Neuronal stem cell (in vitro differentiated cells): ENCODE measurements around the gene CASK.

Experiments
- DNase-seq: peaks from one replicate; pipeline ENCODE4 v3.0.0-alpha.2; 2013; ENCODE audit warnings: low spot score
- H2AFZ ChIP-seq: one replicate; pipeline ENCODE4 v1.6.1; 2013; ENCODE audit warnings: mild to moderate bottlenecking, low read length, inconsistent platforms
- H2AK5ac ChIP-seq: 2 replicates; pipeline ENCODE4 v1.6.1; 2013; ENCODE audit warnings: low read depth, mild to moderate bottlenecking, inconsistent platforms, low read length, moderate library complexity, mixed read lengths
- H2BK120ac ChIP-seq: 2 replicates; pipeline ENCODE4 v1.6.1; 2013; ENCODE audit warnings: low read depth, mild to moderate bottlenecking, inconsistent platforms, low read length, moderate library complexity, mixed read lengths
- H2BK12ac ChIP-seq: one replicate; pipeline ENCODE4 v1.6.1; 2013; ENCODE audit warnings: low read length, inconsistent platforms
- H2BK15ac ChIP-seq: 2 replicates; pipeline ENCODE4 v1.6.1; 2013; ENCODE audit warnings: mild to moderate bottlenecking, low read length, inconsistent platforms, mixed read lengths
- H2BK5ac ChIP-seq: one replicate; pipeline ENCODE4 v1.6.1; 2013; ENCODE audit warnings: inconsistent platforms, mild to moderate bottlenecking, low read length, moderate library complexity
- H3K14ac ChIP-seq: one replicate; pipeline ENCODE4 v1.6.1; 2013; ENCODE audit warnings: low read length, inconsistent platforms
- H3K18ac ChIP-seq: 2 replicates; pipeline ENCODE4 v1.6.1; 2013; ENCODE audit warnings: low read length, inconsistent platforms
- H3K23ac ChIP-seq: 2 replicates; pipeline ENCODE4 v1.6.1; 2013; ENCODE audit warnings: low read depth, mild to moderate bottlenecking, mixed read lengths, low read length, inconsistent platforms; ENCODE audit not compliant: poor library complexity
- H3K27ac ChIP-seq: replicated peaks from 3 replicates; pipeline ENCODE4 v1.5.1; 2013; ENCODE audit warnings: low read length, inconsistent platforms
- H3K27me3 ChIP-seq, 3 experiments: 2 replicates each; pipeline ENCODE4 v1.6.1; 2013; ENCODE audit warnings: low read length in 3 of 3, mild to moderate bottlenecking in 2 of 3, inconsistent platforms in 1 of 3, low read depth in 1 of 3, mixed read lengths in 1 of 3, moderate library complexity in 1 of 3; ENCODE audit not compliant: control insufficient read depth in 3 of 3, insufficient read depth in 3 of 3
- H3K36me3 ChIP-seq, 2 donors: replicated peaks in 1 of 2; 2 replicates each; pipeline ENCODE4 v1.6.1; 2013; ENCODE audit warnings: low read length in 2 of 2; ENCODE audit not compliant: control insufficient read depth in 2 of 2, insufficient read depth in 2 of 2
- H3K4ac ChIP-seq: 2 replicates; pipeline ENCODE4 v1.6.1; 2013; ENCODE audit warnings: inconsistent platforms, mild to moderate bottlenecking, low read length, moderate library complexity
- H3K4me1 ChIP-seq, 2 donors: 1 replicate in 1 of 2; 2 replicates in 1 of 2; pipeline ENCODE4 v1.6.1; 2013; ENCODE audit warnings: low read length in 2 of 2, low read depth in 1 of 2; ENCODE audit not compliant: control insufficient read depth in 2 of 2, insufficient read depth in 1 of 2
- H3K4me2 ChIP-seq: one replicate; pipeline ENCODE4 v1.6.1; 2013; ENCODE audit warnings: mild to moderate bottlenecking, low read length, inconsistent platforms; ENCODE audit not compliant: insufficient read depth, poor library complexity, severe bottlenecking
- H3K4me3 ChIP-seq, 2 donors: 2 replicates each; pipeline ENCODE4 v1.5.1; 2013; ENCODE audit warnings: low read length in 2 of 2, mild to moderate bottlenecking in 2 of 2, inconsistent platforms in 1 of 2, moderate library complexity in 1 of 2
- H3K79me1 ChIP-seq: one replicate; pipeline ENCODE4 v1.6.1; 2013; ENCODE audit warnings: low read depth, mild to moderate bottlenecking, inconsistent platforms, low read length, moderate library complexity
- H3K9ac ChIP-seq: one replicate; pipeline ENCODE4 v1.6.1; 2013; ENCODE audit warnings: mild to moderate bottlenecking, low read depth, low read length, inconsistent platforms; ENCODE audit not compliant: poor library complexity
- H3K9me3 ChIP-seq, 2 donors: replicated peaks in 1 of 2; 2 replicates each; pipeline versions ENCODE3 to v1.6.1; 2013; ENCODE audit warnings: low read length in 2 of 2, mild to moderate bottlenecking in 2 of 2, inconsistent platforms in 1 of 2, low read depth in 1 of 2, mixed read lengths in 1 of 2, moderate library complexity in 1 of 2; ENCODE audit not compliant: control insufficient read depth in 2 of 2, insufficient read depth in 1 of 2
- H4K8ac ChIP-seq: one replicate; pipeline ENCODE4 v1.6.1; 2013; ENCODE audit warnings: low read depth, mild to moderate bottlenecking, inconsistent platforms, low read length, moderate library complexity
- H4K91ac ChIP-seq: one replicate; pipeline ENCODE4 v1.6.1; 2013; ENCODE audit warnings: low read length, low read depth, mild to moderate bottlenecking, inconsistent platforms; ENCODE audit not compliant: poor library complexity
- WGBS, 2 donors: extraction: QIAGEN DNeasy Blood & Tissue Kit; methylation state at CpG; one replicate each; pipeline ENCODE4 v1.1.7; 2013; ENCODE audit warnings: missing lambda C conversion rate in 2 of 2, mixed read lengths in 1 of 2; ENCODE audit not compliant: insufficient read length in 2 of 2, insufficient replicate concordance in 1 of 2; ENCODE audit errors: extremely low coverage in 2 of 2; 5-methylcytosine and 5-hydroxymethylcytosine counted together

Gene CASK

DNA sequence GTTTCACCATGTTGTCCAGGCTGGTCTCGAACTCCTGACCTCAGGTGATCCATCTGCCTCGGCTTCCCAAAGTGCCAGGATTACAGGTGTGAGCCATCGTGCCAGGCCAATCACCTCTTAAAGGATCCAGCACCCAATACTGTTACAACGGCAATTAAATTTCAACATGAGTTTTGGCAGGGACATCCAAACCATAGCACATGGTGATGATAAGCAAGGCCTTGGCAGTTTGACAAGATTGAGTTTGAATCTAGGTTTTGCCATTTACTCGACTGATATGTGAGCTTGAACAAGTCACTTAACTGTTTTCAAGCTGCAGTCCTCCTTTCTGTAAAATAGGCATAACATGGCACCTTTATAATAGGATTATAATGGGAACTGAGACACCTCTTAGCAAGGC, 115.3 kb downstream of the CASK start:
- DNase-seq: no peak
- Histone ChIP-seq H3K79me1 (no peaks in the 10 kb centered on the region), H2BK15ac (no peak overlapping the region), H2BK120ac (no peak overlapping the region), H3K9me3 (peaks cover 0 to 5% of the 10 kb centered on the region in 2 donors), H2AFZ (no peak overlapping the region), H3K36me3 (no peaks in the 10 kb centered on the region), H3K4me1 (no peaks in the 10 kb centered on the region), H2BK12ac (no peak overlapping the region), H4K91ac (no peak overlapping the region), H3K27me3 (no peaks in the 10 kb centered on the region), H3K23ac (no peak overlapping the region), H4K8ac (no peak overlapping the region), H2AK5ac (no peak overlapping the region), H3K9ac (no peak overlapping the region), H3K4me2 (no peak overlapping the region), H2BK5ac (no peak overlapping the region), H3K4ac (no peak overlapping the region), H3K18ac (no peak overlapping the region), H3K27ac (no peak overlapping the region), H3K14ac (no peak overlapping the region), H3K4me3 (no peak overlapping the region)
- WGBS, 2 donors: no CpG with 5 or more reads among the region's 5 CpGs

DNA sequence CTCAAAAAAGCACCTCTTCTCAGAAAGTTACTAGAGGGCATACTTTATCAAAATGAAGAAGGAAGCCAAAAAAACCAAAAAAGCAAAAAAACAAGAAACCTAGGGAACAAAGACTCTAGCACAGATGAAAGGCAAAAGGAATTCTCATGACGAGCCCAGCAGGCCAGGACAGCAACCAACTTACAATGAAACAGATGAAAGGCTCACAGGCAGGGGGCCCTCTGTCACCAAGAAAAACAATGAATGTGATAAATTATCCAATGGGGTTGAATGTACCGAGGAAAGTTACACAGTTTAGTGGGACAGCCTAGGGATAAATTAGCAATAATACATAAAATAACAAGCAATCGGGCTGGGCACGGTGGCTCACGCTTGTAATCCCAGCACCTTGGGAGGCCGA, 120.4 kb downstream of the CASK start:
- Histone ChIP-seq H4K91ac (no peak overlapping the region), H3K9me3 (peaks cover 0 to under 1% of the 10 kb centered on the region in 2 donors), H3K27ac (no peak overlapping the region), H3K4me2 (no peak overlapping the region), H3K4me1 (peaks cover 0 to 2% of the 10 kb centered on the region in 2 donors), H2BK5ac (no peak overlapping the region), H2AFZ (no peak overlapping the region), H2AK5ac (no peak overlapping the region), H3K79me1 (no peaks in the 10 kb centered on the region), H3K4ac (no peak overlapping the region), H3K9ac (no peak overlapping the region), H3K36me3 (no peaks in the 10 kb centered on the region), H3K14ac (no peak overlapping the region), H2BK12ac (no peak overlapping the region), H2BK120ac (no peak overlapping the region), H3K18ac (no peak overlapping the region), H3K23ac (no peak overlapping the region), H3K27me3 (no peaks in the 10 kb centered on the region), H4K8ac (no peak overlapping the region), H2BK15ac (no peak overlapping the region), H3K4me3 (no peak overlapping the region)
- no CpG with 5 or more reads among the region's 6 CpGs for WGBS, 2 donors
- DNase-seq: no peak

DNA sequence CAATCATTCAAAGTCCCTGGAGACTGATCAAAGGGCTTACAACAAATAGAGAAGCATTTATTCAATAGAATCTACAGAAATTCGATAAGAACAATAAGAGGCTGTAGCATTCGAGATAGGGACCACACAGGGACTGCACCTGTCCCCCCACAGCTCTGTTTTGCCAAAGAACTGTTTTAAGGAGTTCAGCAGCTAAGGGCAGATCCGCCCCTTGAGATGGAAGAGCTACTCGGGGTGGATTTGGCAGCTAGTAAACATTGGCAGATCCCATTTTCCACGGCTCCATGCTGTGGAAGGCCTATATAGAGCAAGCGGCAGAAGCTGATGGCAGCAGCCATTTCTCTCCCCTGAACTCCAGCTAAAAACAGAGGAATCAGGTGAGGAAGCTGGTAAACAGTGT, 123.7 kb downstream of the CASK start:
- H3K4me1 ChIP-seq: peaks cover 0 to 2% of the 10 kb centered on the region in 2 donors
- no peak overlapping the region for H3K4me3 ChIP-seq
- H2BK5ac ChIP-seq: no peak overlapping the region
- no peak overlapping the region for H3K18ac ChIP-seq
- no peak overlapping the region for H4K8ac ChIP-seq
- H2AFZ ChIP-seq: no peak overlapping the region
- no peak overlapping the region for H3K4me2 ChIP-seq
- H3K27me3 ChIP-seq: no peaks in the 10 kb centered on the region
- no peak overlapping the region for H3K23ac ChIP-seq
- no CpG with 5 or more reads among the region's 6 CpGs for WGBS, 2 donors
- peaks cover 1% of the 10 kb centered on the region for H3K79me1 ChIP-seq
- no peak overlapping the region for H3K4ac ChIP-seq
- H3K14ac ChIP-seq: no peak overlapping the region
- H3K36me3 ChIP-seq: no peaks in the 10 kb centered on the region
- H2BK12ac ChIP-seq: no peak overlapping the region
- H2AK5ac ChIP-seq: no peak overlapping the region
- no peak overlapping the region for H3K9ac ChIP-seq
- no peak for DNase-seq
- no peak overlapping the region for H2BK15ac ChIP-seq
- H3K27ac ChIP-seq: no peak overlapping the region
- H2BK120ac ChIP-seq: no peak overlapping the region
- H3K9me3 ChIP-seq: no peaks in the 10 kb centered on the region
- no peak overlapping the region for H4K91ac ChIP-seq

DNA sequence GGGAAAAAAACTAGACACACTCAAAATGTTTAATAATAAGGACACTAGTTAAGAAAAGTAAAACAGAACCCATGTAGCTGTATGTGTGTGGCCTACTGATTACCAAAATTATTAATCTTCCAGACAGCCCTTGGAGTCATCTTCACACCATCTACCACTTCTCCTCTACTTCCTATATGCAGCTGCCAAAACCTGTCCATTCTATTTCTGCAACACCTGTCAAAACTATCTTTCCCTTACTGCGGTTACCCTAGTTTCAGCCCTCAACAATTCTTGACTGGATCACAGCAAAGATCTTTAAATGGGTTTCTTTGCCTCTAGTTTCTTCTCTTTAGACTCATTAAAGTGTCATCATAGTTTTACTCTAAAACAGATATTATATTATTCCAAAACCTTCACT, 126.8 kb downstream of the CASK start:
- no peak overlapping the region for H3K9ac ChIP-seq
- no CpG with 5 or more reads among the region's 1 CpG for WGBS, 2 donors
- no peak overlapping the region for H2BK15ac ChIP-seq
- no peaks in the 10 kb centered on the region for H3K36me3 ChIP-seq
- no peak overlapping the region for H3K4me3 ChIP-seq
- H2AK5ac ChIP-seq: no peak overlapping the region
- H3K18ac ChIP-seq: no peak overlapping the region
- H4K91ac ChIP-seq: no peak overlapping the region
- H3K4ac ChIP-seq: no peak overlapping the region
- no peak overlapping the region for H3K27ac ChIP-seq
- no peak overlapping the region for H3K14ac ChIP-seq
- H3K27me3 ChIP-seq: no peaks in the 10 kb centered on the region
- H2BK12ac ChIP-seq: no peak overlapping the region
- peaks cover 1% of the 10 kb centered on the region for H3K79me1 ChIP-seq
- H3K4me2 ChIP-seq: no peak overlapping the region
- no peaks in the 10 kb centered on the region for H3K9me3 ChIP-seq
- H2AFZ ChIP-seq: no peak overlapping the region
- H2BK5ac ChIP-seq: no peak overlapping the region
- no peak for DNase-seq
- no peak overlapping the region for H3K23ac ChIP-seq
- peaks cover 0 to 2% of the 10 kb centered on the region in 2 donors for H3K4me1 ChIP-seq
- no peak overlapping the region for H4K8ac ChIP-seq
- H2BK120ac ChIP-seq: no peak overlapping the region
